Measurements from ENCODE around the gene CCDC174.
A peak's percentile ranks its signal among the peaks of the same experiment; 100 is the strongest.

The CCDC174 gene

DNA sequence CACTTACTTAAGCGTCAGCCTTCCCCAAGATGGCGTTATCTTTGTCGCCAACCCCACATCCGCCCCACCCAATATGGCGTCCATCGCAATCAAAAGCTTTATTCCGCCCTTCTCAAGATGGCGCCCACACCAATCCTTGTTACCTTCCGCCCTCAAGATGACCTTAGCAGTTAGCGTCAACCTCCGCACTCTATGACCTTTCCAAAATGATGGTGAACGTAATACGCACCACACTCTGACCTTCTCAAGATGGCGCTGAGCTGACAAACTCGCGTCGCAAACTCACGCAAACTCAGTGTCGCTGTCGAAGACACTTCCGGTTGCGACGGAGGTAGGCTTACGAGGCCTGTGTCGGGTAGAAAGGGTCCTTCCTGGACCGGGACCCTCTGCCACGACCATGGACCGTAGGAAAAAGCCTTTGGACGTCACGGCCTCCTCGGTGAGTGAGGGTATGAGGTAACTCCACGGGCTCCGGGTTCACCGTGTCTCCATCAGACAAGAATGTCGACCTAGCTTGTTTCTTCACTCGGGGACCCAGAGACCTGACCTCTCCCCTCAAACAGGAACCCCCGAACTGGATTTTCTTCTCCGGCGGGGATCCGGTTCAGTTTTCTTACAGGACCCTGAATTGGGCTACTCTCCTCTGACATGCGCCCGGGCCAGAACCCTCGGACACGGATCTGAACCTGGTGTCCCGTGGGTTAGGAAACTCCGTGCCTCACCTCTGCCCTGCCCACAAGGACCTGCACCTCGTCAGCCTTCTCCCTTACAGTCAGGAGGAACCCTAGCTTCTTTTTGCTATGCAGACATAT is at the start of gene CCDC174:
TSS of gene CCDC174 (plus strand) at position 323 of the 812 bp plus-strand sequence. CDS start at position 398, 75 bp downstream.
- no peaks in the 10 kb centered on the region for H3K9me2 ChIP-seq (ENCODE audit: low read depth, low read length)
- peaks cover 26% of the 10 kb centered on the region for H3K79me2 ChIP-seq (ENCODE audit: insufficient read depth, low read length)
- peaks cover 27% of the 10 kb centered on the region for H3K36me3 ChIP-seq (ENCODE audit: insufficient read depth, low read length)
- H3K4me3 ChIP-seq (ENCODE audit: low read depth, low read length, poor library complexity, severe bottlenecking), result peak within 1 kb of the TSS; percentile 83
- H3K4me1 ChIP-seq (ENCODE audit: insufficient read depth, low read length, severe bottlenecking), result peaks cover 30% of the 10 kb centered on the region
- H3F3A ChIP-seq (ENCODE audit: insufficient read depth, low read length), result no peaks in the 10 kb centered on the region
- no peak within 1 kb of the TSS for H2AFZ ChIP-seq (ENCODE audit: low read length)
- peak within 1 kb of the TSS; percentile 96 for H3K4me2 ChIP-seq (ENCODE audit: low read length)
- H3K9me3 ChIP-seq (ENCODE audit: low read length), result no peaks in the 10 kb centered on the region
- TF ChIP-seq, protein P1, sequence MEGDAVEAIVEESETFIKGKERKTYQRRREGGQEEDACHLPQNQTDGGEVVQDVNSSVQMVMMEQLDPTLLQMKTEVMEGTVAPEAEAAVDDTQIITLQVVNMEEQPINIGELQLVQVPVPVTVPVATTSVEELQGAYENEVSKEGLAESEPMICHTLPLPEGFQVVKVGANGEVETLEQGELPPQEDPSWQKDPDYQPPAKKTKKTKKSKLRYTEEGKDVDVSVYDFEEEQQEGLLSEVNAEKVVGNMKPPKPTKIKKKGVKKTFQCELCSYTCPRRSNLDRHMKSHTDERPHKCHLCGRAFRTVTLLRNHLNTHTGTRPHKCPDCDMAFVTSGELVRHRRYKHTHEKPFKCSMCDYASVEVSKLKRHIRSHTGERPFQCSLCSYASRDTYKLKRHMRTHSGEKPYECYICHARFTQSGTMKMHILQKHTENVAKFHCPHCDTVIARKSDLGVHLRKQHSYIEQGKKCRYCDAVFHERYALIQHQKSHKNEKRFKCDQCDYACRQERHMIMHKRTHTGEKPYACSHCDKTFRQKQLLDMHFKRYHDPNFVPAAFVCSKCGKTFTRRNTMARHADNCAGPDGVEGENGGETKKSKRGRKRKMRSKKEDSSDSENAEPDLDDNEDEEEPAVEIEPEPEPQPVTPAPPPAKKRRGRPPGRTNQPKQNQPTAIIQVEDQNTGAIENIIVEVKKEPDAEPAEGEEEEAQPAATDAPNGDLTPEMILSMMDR (IDR thresholded peaks at IDR 0.05; ENCODE audit: low read length), result no peak
- no peak for TF ChIP-seq EZH2 (IDR thresholded peaks at IDR 0.05; ENCODE audit: borderline replicate concordance, low read length)
- H3K9ac ChIP-seq (ENCODE audit: low read length), result peak within 1 kb of the TSS; percentile 83
- H3K27ac ChIP-seq (ENCODE audit: low read depth, low read length, poor library complexity, severe bottlenecking), result peak within 1 kb of the TSS; percentile 22
- H4K20me1 ChIP-seq (ENCODE audit: insufficient read depth, low read length), result no peaks in the 10 kb centered on the region
- no peaks in the 10 kb centered on the region for H3K27me3 ChIP-seq (ENCODE audit: insufficient read depth, low read length)

DNA sequence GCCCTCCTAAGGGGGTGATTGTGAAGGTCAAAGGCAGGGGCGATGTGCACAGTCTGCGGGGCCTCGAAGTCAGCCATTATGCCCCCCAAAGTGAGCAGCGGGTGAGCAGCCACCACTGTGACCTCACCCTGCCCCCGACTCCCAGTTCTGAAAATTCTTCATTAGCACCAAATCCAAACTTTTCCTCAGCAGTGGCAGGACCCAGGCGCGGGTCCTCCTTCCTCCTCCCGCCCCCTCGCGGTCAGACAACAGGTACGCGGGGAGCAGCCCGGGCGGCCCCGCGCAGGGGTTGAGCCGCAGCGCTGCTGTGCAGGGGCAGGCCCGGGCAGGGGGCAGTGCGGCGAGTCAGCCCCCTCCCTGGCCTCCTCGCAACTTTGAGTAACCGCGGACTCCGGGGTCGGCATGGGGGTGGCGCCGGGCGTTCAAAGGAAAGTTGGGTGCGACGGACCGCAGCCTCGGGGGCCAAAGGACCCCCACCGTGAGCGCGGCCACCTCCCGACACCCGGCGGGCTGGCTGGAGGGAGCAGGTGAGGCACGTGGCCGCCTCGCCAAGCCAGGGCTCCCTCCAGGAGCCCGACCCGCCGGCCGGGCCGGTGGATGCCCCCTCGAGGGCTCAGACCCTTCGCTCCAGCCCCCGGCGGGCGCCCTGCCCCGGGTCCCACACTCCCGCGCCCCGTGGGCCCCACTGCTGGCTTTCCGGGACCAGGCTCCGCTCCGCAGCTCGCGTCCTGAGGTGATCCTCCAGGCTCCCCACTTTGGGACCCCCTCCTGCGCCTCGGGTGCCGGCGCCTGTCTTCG is 49.4 kb upstream of the CCDC174 start:
- no peaks in the 10 kb centered on the region; the same call in 1 of the 2 replicates for H3K27me3 ChIP-seq (ENCODE audit: insufficient read depth, low read length)
- H3K4me3 ChIP-seq (ENCODE audit: low read depth, low read length, poor library complexity, severe bottlenecking), result no peak overlapping the region
- H3K4me2 ChIP-seq (ENCODE audit: low read length), result no peak overlapping the region
- H3K79me2 ChIP-seq (ENCODE audit: insufficient read depth, low read length), result no peaks in the 10 kb centered on the region
- H3F3A ChIP-seq (ENCODE audit: insufficient read depth, low read length), result no peaks in the 10 kb centered on the region
- no peak overlapping the region for H3K9ac ChIP-seq (ENCODE audit: low read length)
- H3K36me3 ChIP-seq (ENCODE audit: insufficient read depth, low read length), result no peaks in the 10 kb centered on the region
- H3K9me3 ChIP-seq (ENCODE audit: low read length), result no peaks in the 10 kb centered on the region
- no peaks in the 10 kb centered on the region for H3K9me2 ChIP-seq (ENCODE audit: low read depth, low read length)
- TF ChIP-seq, protein P1 (IDR thresholded peaks at IDR 0.05; ENCODE audit: low read length), result no peak
- TF ChIP-seq EZH2 (IDR thresholded peaks at IDR 0.05; ENCODE audit: borderline replicate concordance, low read length), result no peak
- no peak overlapping the region for H2AFZ ChIP-seq (ENCODE audit: low read length)
- H3K4me1 ChIP-seq (ENCODE audit: insufficient read depth, low read length, severe bottlenecking), result no peaks in the 10 kb centered on the region
- no peaks in the 10 kb centered on the region for H4K20me1 ChIP-seq (ENCODE audit: insufficient read depth, low read length)
- no peak overlapping the region for H3K27ac ChIP-seq (ENCODE audit: low read depth, low read length, poor library complexity, severe bottlenecking)

DNA sequence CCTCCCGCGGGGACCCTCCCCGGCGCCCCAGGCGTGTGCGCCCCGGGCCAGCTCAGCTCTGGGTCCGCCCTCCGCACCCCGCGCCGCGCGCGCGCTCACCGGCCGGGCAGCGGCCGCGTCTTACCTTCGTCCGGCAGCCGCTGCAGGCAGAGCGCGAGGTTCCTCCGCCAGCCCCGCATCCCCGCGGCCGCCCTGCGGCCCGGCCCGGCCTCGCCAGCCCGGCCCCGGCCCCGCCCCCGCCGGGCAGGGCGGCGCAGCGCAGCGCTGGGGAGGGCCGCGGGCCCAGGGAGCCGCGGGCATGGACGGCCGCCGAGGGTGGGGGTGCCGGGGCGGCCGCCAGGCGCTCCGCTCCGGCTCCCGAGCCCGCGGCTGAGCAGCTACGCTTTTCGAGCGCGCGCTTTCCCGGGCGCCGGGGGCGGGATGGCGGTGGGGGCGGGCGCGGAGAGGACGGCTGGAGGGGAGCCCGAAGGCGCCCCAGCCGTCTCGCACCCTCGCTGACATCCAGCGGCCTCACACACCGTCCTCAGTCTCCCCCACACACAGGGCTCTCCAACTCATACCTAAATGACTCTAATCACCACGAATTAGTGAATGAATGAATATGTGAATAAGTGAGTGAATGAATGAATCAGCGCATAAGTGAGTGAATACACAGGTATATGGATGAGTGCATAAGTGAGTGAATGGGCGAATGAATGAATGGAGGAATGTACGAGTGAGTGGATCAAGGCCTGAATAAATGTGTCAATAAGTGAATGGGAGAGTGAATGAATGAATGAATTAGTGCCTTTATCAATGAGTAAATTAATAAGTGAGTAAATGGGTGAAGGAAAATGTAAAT is 48.5 kb upstream of the CCDC174 start:
- H3K9me2 ChIP-seq (ENCODE audit: low read depth, low read length), result no peaks in the 10 kb centered on the region
- no peak for TF ChIP-seq EZH2 (IDR thresholded peaks at IDR 0.05; ENCODE audit: borderline replicate concordance, low read length)
- TF ChIP-seq, protein P1 (IDR thresholded peaks at IDR 0.05; ENCODE audit: low read length), result no peak
- no peak overlapping the region for H3K4me2 ChIP-seq (ENCODE audit: low read length)
- H3K9me3 ChIP-seq (ENCODE audit: low read length), result no peaks in the 10 kb centered on the region
- no peaks in the 10 kb centered on the region for H3K4me1 ChIP-seq (ENCODE audit: insufficient read depth, low read length, severe bottlenecking)
- H3F3A ChIP-seq (ENCODE audit: insufficient read depth, low read length), result no peaks in the 10 kb centered on the region
- H3K36me3 ChIP-seq (ENCODE audit: insufficient read depth, low read length), result no peaks in the 10 kb centered on the region
- H4K20me1 ChIP-seq (ENCODE audit: insufficient read depth, low read length), result no peaks in the 10 kb centered on the region
- no peaks in the 10 kb centered on the region for H3K79me2 ChIP-seq (ENCODE audit: insufficient read depth, low read length)
- no peak overlapping the region for H3K9ac ChIP-seq (ENCODE audit: low read length)
- no peak overlapping the region for H2AFZ ChIP-seq (ENCODE audit: low read length)
- H3K27ac ChIP-seq (ENCODE audit: low read depth, low read length, poor library complexity, severe bottlenecking), result no peak overlapping the region
- H3K4me3 ChIP-seq (ENCODE audit: low read depth, low read length, poor library complexity, severe bottlenecking), result no peak overlapping the region
- H3K27me3 ChIP-seq (ENCODE audit: insufficient read depth, low read length), result peaks cover 3% of the 10 kb centered on the region
